ENCODE data around the gene TNFAIP8L3.

Gene TNFAIP8L3

GRCh38 chr15:51111061-51111460, 16.4 kb upstream of the TNFAIP8L3 start:
- Histone ChIP-seq H4K20me1 (ENCODE audit: insufficient read depth, low read length) (no peaks in the 10 kb centered on the region), H3K9me2 (replicated peaks; ENCODE audit: insufficient read depth, low read length) (no peaks in the 10 kb centered on the region), H3K4me3 (ENCODE audit: low read length) (no peak overlapping the region), H3K4me2 (ENCODE audit: low read depth, low read length) (no peak overlapping the region), H3K36me3 (replicated peaks; ENCODE audit: insufficient read depth, low read length) (no peaks in the 10 kb centered on the region), H3F3A (ENCODE audit: insufficient read depth, low read length) (no peaks in the 10 kb centered on the region), H3K27ac (ENCODE audit: low read length) (no peak overlapping the region), H3K4me1 (ENCODE audit: low read length) (no peaks in the 10 kb centered on the region), H3K27me3 (replicated peaks; ENCODE audit: insufficient read depth, low read length) (no peaks in the 10 kb centered on the region), H3K9me3 (replicated peaks; ENCODE audit: insufficient read depth, low read length) (no peaks in the 10 kb centered on the region), H3K79me2 (ENCODE audit: low read length) (no peaks in the 10 kb centered on the region), H3K9ac (ENCODE audit: low read length) (no peak overlapping the region), H2AFZ (ENCODE audit: low read length) (no peak overlapping the region)
- no peak for DNase-seq
- no peak for TF ChIP-seq EZH2phosphoT487 (IDR thresholded peaks at IDR 0.05; ENCODE audit: low read length)
- no peak for TF ChIP-seq CTCF (IDR thresholded peaks at IDR 0.05; ENCODE audit: low read length)
- TF ChIP-seq EZH2 (optimal IDR thresholded peaks at IDR 0.05; ENCODE audit: low read depth, low read length), result no peak

- DNase-seq, result no peak
- Histone ChIP-seq H3K4me2 (ENCODE audit: low read depth, low read length) (no peak overlapping the region), H3K9ac (ENCODE audit: low read length) (no peak overlapping the region), H3K79me2 (ENCODE audit: low read length) (no peaks in the 10 kb centered on the region), H3K4me1 (ENCODE audit: low read length) (no peaks in the 10 kb centered on the region), H3K27me3 (replicated peaks; ENCODE audit: insufficient read depth, low read length) (no peaks in the 10 kb centered on the region), H3K9me2 (replicated peaks; ENCODE audit: insufficient read depth, low read length) (no peaks in the 10 kb centered on the region), H3K9me3 (replicated peaks; ENCODE audit: insufficient read depth, low read length) (no peaks in the 10 kb centered on the region), H3K36me3 (replicated peaks; ENCODE audit: insufficient read depth, low read length) (no peaks in the 10 kb centered on the region), H2AFZ (ENCODE audit: low read length) (no peak overlapping the region), H3K27ac (ENCODE audit: low read length) (no peak overlapping the region), H3F3A (ENCODE audit: insufficient read depth, low read length) (no peaks in the 10 kb centered on the region), H3K4me3 (ENCODE audit: low read length) (no peak overlapping the region), H4K20me1 (ENCODE audit: insufficient read depth, low read length) (no peaks in the 10 kb centered on the region)
- TF ChIP-seq EZH2phosphoT487 (IDR thresholded peaks at IDR 0.05; ENCODE audit: low read length) (no peak), CTCF (IDR thresholded peaks at IDR 0.05; ENCODE audit: low read length) (no peak), EZH2 (optimal IDR thresholded peaks at IDR 0.05; ENCODE audit: low read depth, low read length) (no peak)
Observed at GRCh38 chr15:51110171-51110570, 15.5 kb upstream of the TNFAIP8L3 start.

- no peaks in the 10 kb centered on the region for H3K79me2 ChIP-seq (ENCODE audit: low read length)
- TF ChIP-seq EZH2 (optimal IDR thresholded peaks at IDR 0.05; ENCODE audit: low read depth, low read length) (no peak), EZH2phosphoT487 (IDR thresholded peaks at IDR 0.05; ENCODE audit: low read length) (no peak), CTCF (IDR thresholded peaks at IDR 0.05; ENCODE audit: low read length) (no peak)
- H3K27ac ChIP-seq (ENCODE audit: low read length), result no peak overlapping the region
- H3K4me1 ChIP-seq (ENCODE audit: low read length), result no peaks in the 10 kb centered on the region
- H3K4me2 ChIP-seq (ENCODE audit: low read depth, low read length), result no peak overlapping the region
- H3K9ac ChIP-seq (ENCODE audit: low read length), result no peak overlapping the region
- H3F3A ChIP-seq (ENCODE audit: insufficient read depth, low read length), result no peaks in the 10 kb centered on the region
- no peak overlapping the region for H2AFZ ChIP-seq (ENCODE audit: low read length)
- no peaks in the 10 kb centered on the region for H3K36me3 ChIP-seq (replicated peaks; ENCODE audit: insufficient read depth, low read length)
- no peaks in the 10 kb centered on the region for H3K9me2 ChIP-seq (replicated peaks; ENCODE audit: insufficient read depth, low read length)
- no peaks in the 10 kb centered on the region for H4K20me1 ChIP-seq (ENCODE audit: insufficient read depth, low read length)
- H3K9me3 ChIP-seq (replicated peaks; ENCODE audit: insufficient read depth, low read length), result no peaks in the 10 kb centered on the region
- no peak for DNase-seq
- no peak overlapping the region for H3K4me3 ChIP-seq (ENCODE audit: low read length)
- no peaks in the 10 kb centered on the region for H3K27me3 ChIP-seq (replicated peaks; ENCODE audit: insufficient read depth, low read length)
Observed at GRCh38 chr15:51108933-51109550, 14.3 kb upstream of the TNFAIP8L3 start.

Measured in MM.1S (cell line).